GM12801 (cell line): ENCODE results near the gene ROBO3.

Experiments used
- TF ChIP-seq, protein P1 (sequence below): IDR thresholded peaks from one replicate; pipeline ENCODE4 v1.5.1; 2011; ENCODE audit warnings: control low read depth; ENCODE audit not compliant: insufficient read length; ENCODE audit errors: extremely low read depth

The ROBO3 gene

DNA sequence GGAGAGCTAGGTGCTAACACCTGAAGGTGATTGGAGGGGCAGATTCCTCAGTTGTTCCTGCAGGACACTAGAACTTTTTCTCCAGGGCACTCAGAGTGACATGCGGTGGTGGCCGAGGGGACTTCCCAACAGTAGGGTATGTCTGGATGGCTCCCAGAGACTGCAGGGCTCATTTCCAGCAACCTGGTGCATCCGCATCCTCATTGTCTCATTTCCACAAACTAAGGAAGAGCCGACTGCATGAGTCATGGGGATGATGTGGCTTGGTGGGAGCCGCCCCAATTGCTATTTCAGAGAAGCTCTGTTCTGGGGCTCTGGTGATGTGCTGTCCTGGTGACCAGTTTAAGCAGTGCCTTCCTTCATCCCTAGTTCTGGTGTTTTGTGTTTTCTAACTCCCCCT is 35.2 kb downstream of the ROBO3 start:
- TF ChIP-seq, protein P1, sequence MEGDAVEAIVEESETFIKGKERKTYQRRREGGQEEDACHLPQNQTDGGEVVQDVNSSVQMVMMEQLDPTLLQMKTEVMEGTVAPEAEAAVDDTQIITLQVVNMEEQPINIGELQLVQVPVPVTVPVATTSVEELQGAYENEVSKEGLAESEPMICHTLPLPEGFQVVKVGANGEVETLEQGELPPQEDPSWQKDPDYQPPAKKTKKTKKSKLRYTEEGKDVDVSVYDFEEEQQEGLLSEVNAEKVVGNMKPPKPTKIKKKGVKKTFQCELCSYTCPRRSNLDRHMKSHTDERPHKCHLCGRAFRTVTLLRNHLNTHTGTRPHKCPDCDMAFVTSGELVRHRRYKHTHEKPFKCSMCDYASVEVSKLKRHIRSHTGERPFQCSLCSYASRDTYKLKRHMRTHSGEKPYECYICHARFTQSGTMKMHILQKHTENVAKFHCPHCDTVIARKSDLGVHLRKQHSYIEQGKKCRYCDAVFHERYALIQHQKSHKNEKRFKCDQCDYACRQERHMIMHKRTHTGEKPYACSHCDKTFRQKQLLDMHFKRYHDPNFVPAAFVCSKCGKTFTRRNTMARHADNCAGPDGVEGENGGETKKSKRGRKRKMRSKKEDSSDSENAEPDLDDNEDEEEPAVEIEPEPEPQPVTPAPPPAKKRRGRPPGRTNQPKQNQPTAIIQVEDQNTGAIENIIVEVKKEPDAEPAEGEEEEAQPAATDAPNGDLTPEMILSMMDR = no peak

DNA sequence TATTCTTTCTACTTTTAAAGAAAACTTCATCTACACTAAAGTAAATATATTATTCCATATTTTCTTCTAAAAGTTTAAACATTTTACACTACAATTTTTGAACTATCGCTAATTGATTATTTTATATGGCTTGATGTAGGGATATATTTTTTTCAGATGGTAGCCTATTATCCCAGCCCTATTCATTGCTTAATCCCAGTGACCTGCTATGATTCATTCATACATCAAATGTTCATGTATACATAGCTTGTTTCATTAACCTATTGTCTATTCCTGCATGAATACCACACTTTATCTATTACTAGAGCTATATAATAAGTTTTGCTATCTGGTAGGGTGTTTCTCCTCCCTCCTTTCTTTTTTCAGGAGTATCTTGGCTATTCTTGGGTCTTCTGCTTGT is 37.4 kb downstream of the ROBO3 start:
- TF ChIP-seq, protein P1 = no peak

DNA sequence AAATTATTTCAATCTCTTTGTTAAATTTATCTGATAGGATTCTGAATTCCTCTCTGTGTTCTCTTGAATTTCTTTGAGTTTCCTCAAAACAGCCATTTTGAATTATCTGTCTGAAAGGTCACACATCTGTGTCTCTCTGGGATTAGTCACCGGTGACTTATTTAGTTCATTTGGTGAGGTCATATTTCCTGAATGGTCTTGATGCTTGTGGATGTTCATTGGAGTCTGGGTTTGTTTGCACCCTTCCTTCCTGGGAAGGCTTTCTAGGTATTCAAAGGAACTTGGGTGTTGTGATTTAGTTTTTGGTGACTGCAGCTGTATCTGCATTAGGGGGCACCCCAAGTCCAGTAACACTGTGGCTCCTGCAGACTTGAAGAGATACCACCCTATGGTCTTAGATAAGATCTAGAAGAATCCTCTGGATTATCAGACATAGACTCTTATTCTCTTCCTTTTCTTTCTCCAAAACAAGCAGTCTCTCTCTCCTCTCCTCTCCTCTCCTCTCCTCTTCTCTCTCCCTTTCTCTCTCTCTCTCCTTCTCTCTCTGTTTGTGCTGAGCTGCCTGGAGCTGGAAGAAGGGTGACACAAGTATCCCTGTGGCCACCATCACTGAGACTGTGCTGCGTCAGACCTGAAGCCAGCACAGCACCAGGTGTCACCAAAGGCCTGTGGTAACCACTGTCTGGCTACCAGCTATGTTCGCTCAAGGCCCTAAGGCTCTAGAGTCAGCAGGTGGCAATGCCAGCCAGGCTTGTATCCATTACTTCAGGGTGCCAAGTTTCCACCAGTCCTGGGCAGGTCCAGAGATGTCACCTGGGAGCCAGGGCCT is 50.5 kb downstream of the ROBO3 start:
- TF ChIP-seq, protein P1 = no peak

DNA sequence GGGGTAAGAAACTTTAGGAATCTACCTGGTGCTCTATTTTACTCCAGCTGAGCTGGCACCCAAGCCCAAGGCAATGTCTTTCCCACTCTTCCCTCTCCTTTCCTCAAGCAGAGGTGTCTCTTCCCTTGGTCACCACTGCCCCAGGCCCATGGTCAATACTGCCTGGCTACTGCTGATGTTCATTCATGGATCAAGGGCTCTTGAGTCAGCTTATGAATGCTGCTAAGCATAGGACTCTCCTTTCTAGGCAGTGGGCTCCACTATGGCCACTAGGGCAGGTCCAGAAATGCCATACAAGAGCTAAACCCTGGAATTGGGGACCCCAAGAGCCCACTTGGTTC is 51.1 kb downstream of the ROBO3 start:
- TF ChIP-seq, protein P1 = no peak

DNA sequence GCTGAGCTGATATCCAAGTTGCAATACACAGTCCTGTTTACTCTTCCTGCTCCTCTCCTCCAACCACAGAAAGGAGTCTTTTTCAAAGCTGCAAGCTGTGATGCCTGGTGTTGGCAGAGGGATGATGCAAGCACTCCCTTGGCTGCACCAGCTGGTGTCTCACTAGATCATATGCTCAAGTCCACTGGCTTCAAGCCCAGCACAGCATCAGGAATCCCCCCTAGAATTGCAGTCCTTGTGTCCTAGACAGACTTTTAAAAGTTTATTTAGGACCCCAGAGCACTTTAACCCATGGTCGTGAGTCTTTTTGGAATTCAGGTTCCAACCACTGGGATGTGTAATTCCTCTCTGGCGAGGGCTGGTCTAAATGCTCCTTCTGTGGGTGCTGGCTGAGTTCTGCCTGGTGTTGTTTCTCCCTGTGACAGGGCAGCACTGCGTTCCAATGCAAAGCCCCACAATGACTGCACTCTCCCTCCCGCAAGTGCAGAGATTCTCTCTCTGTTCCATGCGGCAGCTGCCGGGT is 51.9 kb downstream of the ROBO3 start:
- TF ChIP-seq, protein P1 = no peak

DNA sequence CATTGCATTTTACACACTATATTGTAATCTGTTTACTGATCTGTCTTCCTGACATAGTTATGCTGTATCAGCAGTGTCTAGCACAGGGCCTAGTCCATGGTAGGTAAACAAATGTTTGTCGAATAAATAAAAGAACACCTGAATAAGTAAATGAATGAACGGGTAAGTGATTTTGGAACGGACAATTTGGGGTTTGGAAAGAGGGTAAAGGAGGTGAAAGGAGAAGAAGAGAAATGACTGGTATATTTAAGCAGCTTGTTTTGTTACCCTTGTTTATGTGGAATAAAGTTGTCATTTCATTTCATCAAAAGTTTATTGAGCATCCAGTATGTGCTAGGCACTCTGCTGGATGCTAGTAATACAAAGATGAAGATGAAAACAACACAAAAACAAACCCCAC is 53.7 kb downstream of the ROBO3 start, which contains the start of gene HEPN1:
Gene HEPN1, plus strand, starts transcription at position 301 of the 400 bp plus-strand sequence.
- TF ChIP-seq, protein P1 = no peak

DNA sequence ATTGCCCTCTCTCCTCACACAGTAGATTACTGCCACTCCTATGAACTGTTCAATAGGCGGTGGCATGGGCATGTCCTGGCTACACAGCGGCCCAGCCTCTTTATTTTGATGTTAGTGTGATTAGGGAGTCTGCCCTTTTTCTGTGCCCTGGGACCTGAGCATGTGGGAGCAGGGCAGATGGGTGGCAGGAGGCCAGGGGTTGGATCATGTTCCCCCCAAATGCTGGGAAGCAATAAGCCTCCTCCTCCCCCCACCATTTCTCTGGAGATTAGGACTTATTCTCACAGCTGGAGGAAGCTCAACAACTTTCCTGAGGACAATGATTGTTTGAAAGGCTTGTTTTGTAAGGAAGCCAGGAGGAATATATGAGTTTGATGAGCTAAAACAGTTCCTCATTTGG is 54.7 kb downstream of the ROBO3 start:
- TF ChIP-seq, protein P1 = no peak
